Measurements from ENCODE around the gene PGRMC2. TPM values are rescaled to one million over a fixed set of nuclear protein-coding genes. Genes with fewer than 3 reads are reported as not detected.

PGRMC2 gene, protein sequence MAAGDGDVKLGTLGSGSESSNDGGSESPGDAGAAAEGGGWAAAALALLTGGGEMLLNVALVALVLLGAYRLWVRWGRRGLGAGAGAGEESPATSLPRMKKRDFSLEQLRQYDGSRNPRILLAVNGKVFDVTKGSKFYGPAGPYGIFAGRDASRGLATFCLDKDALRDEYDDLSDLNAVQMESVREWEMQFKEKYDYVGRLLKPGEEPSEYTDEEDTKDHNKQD
- 100 to 1,000 TPM; 121 to 137 (median 129) TPM for polyA plus RNA-seq (ENCODE audit: insufficient read length in 3 of 3)

GRCh38 chr4:128287141-128287870 is at the start of gene PGRMC2:
Gene PGRMC2, minus strand, starts transcription at chr4:128287813. Its CDS starts 23 bp downstream, at chr4:128287790.
- DNase-seq (ENCODE audit: low read depth in 3 of 3, low spot score in 2 of 3): peak in 2 of 3 donors; percentile 9 to 36

GRCh38 chr4:128335541-128335940 is 47.9 kb upstream of the PGRMC2 start:
- DNase-seq (ENCODE audit: low read depth in 3 of 3, low spot score in 2 of 3): no peak

DNA sequence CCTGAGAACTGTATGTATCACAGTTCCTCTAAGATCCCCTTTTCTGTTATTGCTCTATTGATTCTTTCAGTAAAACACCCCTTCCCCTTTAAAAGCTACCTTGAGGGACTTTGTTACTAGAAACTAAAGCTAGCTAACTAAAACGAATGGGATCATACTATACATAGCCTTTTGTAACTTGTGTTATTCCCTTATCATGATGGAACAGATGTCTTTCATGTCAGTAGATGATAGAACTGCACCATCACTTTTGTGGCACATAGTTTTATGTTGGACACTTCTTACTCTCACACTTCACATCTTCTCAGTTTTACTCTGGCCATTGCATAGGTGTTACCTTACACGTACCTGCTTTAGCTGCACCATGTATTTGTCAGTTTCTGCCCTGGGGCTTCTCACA is 46.6 kb upstream of the PGRMC2 start:
- no peak for DNase-seq (ENCODE audit: low read depth in 3 of 3, low spot score in 2 of 3)

- no peak for DNase-seq (ENCODE audit: low read depth in 3 of 3, low spot score in 2 of 3)
Observed at GRCh38 chr4:128333309-128334018, 45.9 kb upstream of the PGRMC2 start.

GRCh38 chr4:128332081-128332480 is 44.5 kb upstream of the PGRMC2 start:
- no peak for DNase-seq (ENCODE audit: low read depth in 3 of 3, low spot score in 2 of 3)

DNA sequence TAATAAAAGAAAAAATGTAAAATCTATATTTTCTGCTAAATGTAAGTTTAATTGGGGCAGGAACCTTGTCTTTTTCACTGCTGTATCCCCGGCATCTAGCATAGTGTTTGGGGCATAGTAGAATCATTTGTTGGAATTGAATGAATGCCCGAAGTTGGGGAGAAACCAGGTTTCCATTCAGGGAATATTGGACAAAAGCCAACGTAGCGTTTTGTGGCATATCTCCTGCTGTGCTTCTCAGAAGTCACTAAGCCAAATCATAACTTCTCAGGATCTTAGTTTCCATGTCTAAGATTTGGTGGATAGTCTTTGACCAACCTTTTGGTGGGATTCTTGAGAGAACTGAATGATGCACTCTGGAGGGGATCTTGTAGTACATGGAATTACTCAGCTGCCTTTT is 42.0 kb upstream of the PGRMC2 start:
- no peak for DNase-seq (ENCODE audit: low read depth in 3 of 3, low spot score in 2 of 3)

DNA sequence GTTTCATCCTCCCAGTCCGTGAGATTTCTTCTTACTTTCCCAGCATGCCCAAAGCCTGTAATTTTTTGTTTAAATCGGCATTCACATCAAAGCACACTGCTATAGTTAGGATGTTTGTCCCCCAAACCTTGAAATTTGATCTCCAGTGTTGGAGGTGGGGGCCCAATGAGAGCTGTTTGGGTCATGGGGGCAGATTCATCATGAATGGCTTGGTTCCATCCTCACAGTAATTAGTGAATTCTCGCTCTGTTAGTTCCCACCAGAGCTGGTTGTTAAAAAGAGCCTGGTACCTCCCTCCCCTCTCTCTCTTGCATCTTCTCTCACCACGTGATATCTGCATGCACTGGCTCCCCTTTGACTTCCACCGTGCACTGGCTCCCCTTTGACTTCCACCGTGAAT is 40.5 kb upstream of the PGRMC2 start:
- no peak for DNase-seq (ENCODE audit: low read depth in 3 of 3, low spot score in 2 of 3)

GRCh38 chr4:128323401-128323800 is 35.8 kb upstream of the PGRMC2 start:
- DNase-seq (ENCODE audit: low read depth in 3 of 3, low spot score in 2 of 3): no peak

DNA sequence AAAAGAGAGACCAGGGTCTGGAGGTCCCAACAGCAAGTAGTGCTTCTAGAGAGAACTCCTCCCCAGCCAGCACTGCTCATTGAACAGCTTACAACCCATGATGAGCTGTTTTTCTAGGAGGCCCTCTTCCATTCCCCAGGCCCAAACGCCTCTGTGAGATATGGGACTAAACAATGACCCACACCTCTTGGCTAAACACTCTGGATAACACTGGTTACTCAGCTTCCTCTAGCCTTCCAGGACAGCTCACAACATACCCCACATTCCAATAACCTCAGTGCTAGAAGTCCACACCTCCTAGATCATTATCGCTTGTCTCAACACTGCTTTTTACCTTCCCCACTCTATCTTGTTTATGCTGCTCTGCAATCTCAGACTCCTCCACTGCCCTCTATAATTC is 35.4 kb upstream of the PGRMC2 start:
- no peak for DNase-seq (ENCODE audit: low read depth in 3 of 3, low spot score in 2 of 3)

- DNase-seq (ENCODE audit: low read depth in 3 of 3, low spot score in 2 of 3): no peak
Observed at GRCh38 chr4:128322311-128322710, 34.7 kb upstream of the PGRMC2 start.

- DNase-seq (ENCODE audit: low read depth in 3 of 3, low spot score in 2 of 3): no peak
Observed at GRCh38 chr4:128320656-128321055, 33.0 kb upstream of the PGRMC2 start.

DNA sequence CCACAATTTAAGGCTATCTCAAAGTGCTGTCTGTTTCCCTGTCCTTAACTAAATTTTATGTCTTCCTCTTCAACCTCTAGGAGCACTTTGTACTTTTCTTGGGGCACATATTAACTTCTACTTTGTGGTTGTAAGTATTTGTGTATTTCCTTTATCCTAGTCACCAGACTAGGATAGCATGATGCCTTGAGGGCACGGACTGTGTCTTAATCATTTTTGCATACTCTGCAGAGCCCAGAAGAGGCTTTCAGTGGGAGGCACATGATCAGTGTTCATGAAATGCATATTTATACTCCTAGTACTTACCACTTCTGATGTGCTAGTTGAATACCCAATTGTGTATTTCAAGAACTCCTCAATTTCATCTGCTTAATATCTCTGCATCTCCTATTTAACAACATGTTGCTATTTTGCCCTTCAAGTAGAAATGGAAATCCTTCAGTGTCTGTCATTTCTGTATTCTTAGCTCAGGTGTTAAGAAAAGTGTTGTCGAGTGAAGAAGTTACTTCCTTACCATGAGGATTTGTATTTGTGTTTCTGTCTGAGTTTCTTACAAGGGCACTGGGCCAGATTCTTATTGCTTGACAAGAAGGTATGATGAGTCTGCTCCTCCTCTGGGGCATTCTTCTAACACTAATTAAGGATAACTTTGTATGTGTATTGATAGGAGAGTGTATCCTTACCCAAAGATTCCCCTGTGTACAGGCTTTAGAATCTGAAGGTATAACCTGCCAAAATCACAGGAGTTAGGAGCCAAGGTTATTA is 28.3 kb upstream of the PGRMC2 start:
- no peak for DNase-seq (ENCODE audit: low read depth in 3 of 3, low spot score in 2 of 3)

- no peak for DNase-seq (ENCODE audit: low read depth in 3 of 3, low spot score in 2 of 3)
Observed at GRCh38 chr4:128311659-128312403, 24.2 kb upstream of the PGRMC2 start.

GRCh38 chr4:128310266-128310697 is 22.7 kb upstream of the PGRMC2 start:
- peak in 2 of 3 donors; percentile 8 to 9 for DNase-seq (ENCODE audit: low read depth in 3 of 3, low spot score in 2 of 3)

DNA sequence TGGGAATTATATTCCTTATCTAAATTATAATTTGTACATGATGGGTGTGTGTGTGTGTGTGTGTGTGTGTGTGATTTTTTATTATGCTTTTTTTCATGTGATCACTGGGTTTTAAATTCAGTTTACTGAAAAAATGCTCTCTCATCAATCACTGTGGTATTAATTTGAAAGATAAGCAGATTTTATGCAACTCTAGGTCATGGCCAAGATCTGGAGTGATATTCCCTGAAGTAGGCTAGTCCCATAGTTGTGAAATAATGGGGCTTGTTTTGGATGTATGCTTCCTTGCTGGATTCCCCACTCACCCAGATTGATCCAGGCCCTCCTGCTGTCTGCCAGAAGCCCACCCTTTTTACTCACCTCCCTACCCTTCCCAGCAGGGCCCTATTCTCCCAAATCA is 22.0 kb upstream of the PGRMC2 start:
- DNase-seq (ENCODE audit: low read depth in 3 of 3, low spot score in 2 of 3): no peak

- no peak for DNase-seq (ENCODE audit: low read depth in 3 of 3, low spot score in 2 of 3)
Observed at GRCh38 chr4:128308986-128309385, 21.4 kb upstream of the PGRMC2 start.

DNA sequence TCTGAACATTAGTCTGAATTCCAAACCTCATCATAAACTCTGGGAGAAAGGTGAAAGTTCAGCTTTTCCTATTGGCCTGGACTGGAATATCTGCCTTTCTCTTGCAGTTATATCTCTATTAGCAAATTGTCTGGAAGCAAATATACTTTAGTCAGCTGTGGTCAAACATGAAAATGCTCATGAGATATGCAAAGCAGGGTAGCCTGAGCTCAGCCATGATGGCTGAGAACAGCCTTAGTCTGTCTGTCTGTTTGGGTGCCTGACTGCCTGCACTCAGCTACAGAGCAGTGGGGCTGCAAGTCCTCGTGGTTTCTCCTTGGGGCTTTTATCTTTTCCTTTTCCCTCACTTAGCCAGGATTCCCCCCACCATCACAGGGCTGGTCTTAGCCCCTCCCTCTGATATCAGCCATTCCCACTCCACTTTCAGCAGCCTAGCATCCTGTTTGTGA is 19.5 kb upstream of the PGRMC2 start:
- no peak for DNase-seq (ENCODE audit: low read depth in 3 of 3, low spot score in 2 of 3)

GRCh38 chr4:128305942-128306341 is 18.3 kb upstream of the PGRMC2 start:
- DNase-seq (ENCODE audit: low read depth in 3 of 3, low spot score in 2 of 3): no peak

- no peak for DNase-seq (ENCODE audit: low read depth in 3 of 3, low spot score in 2 of 3)
Observed at GRCh38 chr4:128303986-128304385, 16.4 kb upstream of the PGRMC2 start.

- DNase-seq (ENCODE audit: low read depth in 3 of 3, low spot score in 2 of 3): no peak
Observed at GRCh38 chr4:128303405-128303785, 15.8 kb upstream of the PGRMC2 start.
